ENCODE results near the gene NTNG2.
A peak's percentile ranks its signal among the peaks of the same experiment; 100 is the strongest.

Gene NTNG2

GRCh38 chr9:132161743-132162184, at the start of gene NTNG2:
Gene NTNG2, plus strand, starts transcription at chr9:132162058. Its CDS starts 4,774 bp downstream, at chr9:132166832.
- no peak for ATAC-seq

GRCh38 chr9:132114102-132114707, 47.7 kb upstream of the NTNG2 start:
- no peak for TF ChIP-seq CREB5 (CRISPR knock-in tag; IDR thresholded peaks at IDR 0.05; ENCODE audit: low read depth)
- peak; percentile 62; the same call in 1 of the 2 replicates for TF ChIP-seq CSDC2 (CRISPR knock-in tag; IDR thresholded peaks at IDR 0.05)
- no peak for TF ChIP-seq CSRNP3 (CRISPR knock-in tag; IDR thresholded peaks at IDR 0.05)
- 0 out of 2 replicates have a peak, but pooled peaks have one; percentile 19 for TF ChIP-seq SNAI2 (CRISPR knock-in tag; IDR thresholded peaks at IDR 0.05)
- TF ChIP-seq ZFP30 (CRISPR knock-in tag; IDR thresholded peaks at IDR 0.05): no peak
- ATAC-seq: peak; percentile 60; the same call in 2 of the 3 replicates

More at GRCh38 chr9:132161743-132162184, at the start of gene NTNG2:
- no peak for TF ChIP-seq ARNTL (CRISPR knock-in tag; IDR thresholded peaks at IDR 0.05; ENCODE audit: borderline replicate concordance, low read depth)
- TF ChIP-seq CSRNP3 (CRISPR knock-in tag; IDR thresholded peaks at IDR 0.05): no peak
- TF ChIP-seq RARB (CRISPR knock-in tag; IDR thresholded peaks at IDR 0.05): no peak
- no peak for TF ChIP-seq TCF4 (CRISPR knock-in tag; IDR thresholded peaks at IDR 0.05; ENCODE audit: borderline replicate concordance)
- no peak for TF ChIP-seq BACH2 (CRISPR knock-in tag; IDR thresholded peaks at IDR 0.05; ENCODE audit: borderline replicate concordance)
- TF ChIP-seq ZNF565 (CRISPR knock-in tag; conservative IDR thresholded peaks at IDR 0.05; ENCODE audit: low read depth): no peak
- TF ChIP-seq CSDC2 (CRISPR knock-in tag; IDR thresholded peaks at IDR 0.05): no peak
- no peak for TF ChIP-seq PATZ1 (CRISPR knock-in tag; IDR thresholded peaks at IDR 0.05; ENCODE audit: borderline replicate concordance)
- no peak for TF ChIP-seq TOX (CRISPR knock-in tag; IDR thresholded peaks at IDR 0.05; ENCODE audit: borderline replicate concordance)
- TF ChIP-seq SNAI2 (CRISPR knock-in tag; IDR thresholded peaks at IDR 0.05): no peak

- no peak for TF ChIP-seq ESRRG (CRISPR knock-in tag; IDR thresholded peaks at IDR 0.05)
- TF ChIP-seq ZNF8 (CRISPR knock-in tag; IDR thresholded peaks at IDR 0.05): no peak
- TF ChIP-seq PPARA (CRISPR knock-in tag; IDR thresholded peaks at IDR 0.05; ENCODE audit: borderline replicate concordance): no peak
- TF ChIP-seq ARNTL (CRISPR knock-in tag; IDR thresholded peaks at IDR 0.05; ENCODE audit: borderline replicate concordance, low read depth): no peak
- TF ChIP-seq TCF4 (CRISPR knock-in tag; IDR thresholded peaks at IDR 0.05; ENCODE audit: borderline replicate concordance): no peak
- no peak for TF ChIP-seq TSHZ2 (CRISPR knock-in tag; IDR thresholded peaks at IDR 0.05)
- TF ChIP-seq OSR1 (CRISPR knock-in tag; IDR thresholded peaks at IDR 0.05): no peak
- no peak for TF ChIP-seq POU6F1 (CRISPR knock-in tag; IDR thresholded peaks at IDR 0.05; ENCODE audit: borderline replicate concordance, low read depth)
- TF ChIP-seq TOX (CRISPR knock-in tag; IDR thresholded peaks at IDR 0.05; ENCODE audit: borderline replicate concordance): no peak
- TF ChIP-seq GLIS3 (CRISPR knock-in tag; IDR thresholded peaks at IDR 0.05): no peak
- TF ChIP-seq CSRNP3 (CRISPR knock-in tag; IDR thresholded peaks at IDR 0.05): no peak
- TF ChIP-seq BACH2 (CRISPR knock-in tag; IDR thresholded peaks at IDR 0.05; ENCODE audit: borderline replicate concordance): no peak
- no peak for TF ChIP-seq PATZ1 (CRISPR knock-in tag; IDR thresholded peaks at IDR 0.05; ENCODE audit: borderline replicate concordance)
- no peak for TF ChIP-seq ZNF70 (CRISPR knock-in tag; IDR thresholded peaks at IDR 0.05)
Observed at GRCh38 chr9:132116583-132116982, 45.3 kb upstream of the NTNG2 start.

More at GRCh38 chr9:132116583-132116982, 45.3 kb upstream of the NTNG2 start:
- no peak for ATAC-seq
